GM21529 (cell line): ENCODE results near the gene AMN1.
"Not testable (repeated sequence)": the region's sequence is repeated elsewhere in the genome, so short reads cannot be mapped to it uniquely, and the experiment has no call there.

Experiments
- ATAC-seq: cut with Tn5 transposase; IDR thresholded peaks from one replicate; pipeline ENCODE4 v1.9.1; 2021; ENCODE audit not compliant: unreplicated experiment

The AMN1 gene

GRCh38 chr12:31728917-31729640 is at the start of gene AMN1:
Gene AMN1, minus strand, starts transcription at chr12:31729021. Its CDS starts 13 bp downstream, at chr12:31729008.
- peak; percentile 92 for ATAC-seq

GRCh38 chr12:31773867-31774266 is 45.0 kb upstream of the AMN1 start:
- ATAC-seq = peak; percentile 82

DNA sequence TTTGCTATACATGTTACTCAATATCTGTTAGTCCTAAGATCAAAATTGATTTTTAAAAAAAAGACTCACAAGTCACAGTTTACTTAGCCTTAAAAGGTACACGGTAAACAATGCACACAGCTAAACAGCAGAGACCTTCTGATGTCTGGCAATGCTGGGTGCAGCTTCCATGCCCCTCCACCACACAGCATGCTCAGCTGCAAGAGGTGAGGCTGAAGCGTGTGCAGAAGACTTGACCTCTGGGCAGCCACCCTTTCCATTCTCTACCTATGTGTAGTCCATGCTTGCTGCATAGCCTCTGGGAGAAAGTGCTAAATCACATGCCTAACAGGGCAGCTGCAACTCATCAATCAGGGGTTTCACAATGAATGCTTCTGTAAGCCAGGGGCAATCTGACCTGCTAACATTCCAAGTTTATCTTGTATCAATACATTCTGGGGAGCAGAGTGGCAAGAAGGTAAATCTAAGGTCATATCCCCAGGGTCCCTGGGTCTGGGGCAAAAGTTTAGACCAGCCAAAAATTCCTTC is 44.5 kb upstream of the AMN1 start:
- peak; percentile 60 for ATAC-seq

DNA sequence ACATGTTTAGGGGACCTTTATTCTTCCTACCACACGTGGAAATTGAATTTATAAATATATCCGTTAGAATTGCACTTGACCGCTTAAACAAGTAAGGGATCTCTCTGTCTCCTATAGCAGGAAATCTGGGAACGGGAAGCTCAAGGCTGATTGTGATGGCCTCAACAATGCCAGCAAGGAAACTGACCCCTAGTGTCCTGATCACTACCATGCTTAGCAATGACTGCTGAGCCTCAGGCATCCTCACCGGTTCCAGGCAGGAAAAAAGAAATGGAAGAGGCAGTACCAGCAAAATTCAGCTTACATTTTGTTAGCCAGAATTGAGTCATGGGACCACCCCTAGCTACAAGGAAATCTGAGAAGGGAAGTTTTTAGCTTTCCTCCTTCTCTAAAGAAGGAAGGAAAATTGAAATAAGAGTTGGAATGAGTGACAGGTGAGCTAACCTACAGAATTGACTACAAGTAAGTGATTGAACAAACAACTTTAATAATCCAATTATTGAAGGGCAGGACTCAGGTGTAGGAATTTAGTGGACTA is 43.9 kb upstream of the AMN1 start:
- ATAC-seq = no peak

DNA sequence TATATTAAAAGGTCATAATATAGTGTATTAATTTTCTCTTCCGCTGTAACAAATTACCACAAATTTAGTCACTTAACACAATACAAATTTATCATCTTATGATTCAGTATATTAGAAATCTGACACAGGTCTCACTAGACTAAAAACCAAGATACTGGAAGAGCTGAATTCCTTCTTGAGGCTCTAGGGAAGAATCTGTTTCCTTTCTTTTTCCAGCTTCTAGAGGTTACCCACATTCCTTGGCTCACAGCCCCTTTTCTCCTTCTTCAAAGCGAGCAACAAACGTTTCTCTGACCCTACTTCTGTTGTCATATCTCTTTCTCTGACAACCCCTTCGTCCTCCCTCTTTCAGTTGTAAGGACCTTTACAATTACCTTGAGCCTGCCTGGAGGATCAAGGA is 43.4 kb upstream of the AMN1 start:
- no peak for ATAC-seq

DNA sequence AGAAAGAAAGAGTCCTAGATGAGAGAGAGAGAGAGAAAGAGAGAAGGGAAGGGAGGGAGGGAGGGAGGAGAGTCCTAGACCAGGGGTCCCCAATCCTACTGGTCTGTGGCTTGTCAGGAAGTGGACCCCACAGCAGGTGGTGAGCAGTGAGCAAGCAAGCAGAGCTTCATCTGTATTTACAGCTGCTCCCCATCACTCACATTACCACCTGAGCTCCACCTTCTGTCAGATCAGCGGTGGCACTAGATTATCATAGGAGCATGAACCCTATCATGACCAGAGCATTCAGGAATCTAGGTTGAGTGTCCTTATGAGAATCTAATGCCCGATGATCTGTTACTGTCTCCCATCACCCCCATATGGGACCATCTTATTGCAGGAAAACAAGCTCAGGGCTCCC is 39.2 kb upstream of the AMN1 start:
- no peak for ATAC-seq

DNA sequence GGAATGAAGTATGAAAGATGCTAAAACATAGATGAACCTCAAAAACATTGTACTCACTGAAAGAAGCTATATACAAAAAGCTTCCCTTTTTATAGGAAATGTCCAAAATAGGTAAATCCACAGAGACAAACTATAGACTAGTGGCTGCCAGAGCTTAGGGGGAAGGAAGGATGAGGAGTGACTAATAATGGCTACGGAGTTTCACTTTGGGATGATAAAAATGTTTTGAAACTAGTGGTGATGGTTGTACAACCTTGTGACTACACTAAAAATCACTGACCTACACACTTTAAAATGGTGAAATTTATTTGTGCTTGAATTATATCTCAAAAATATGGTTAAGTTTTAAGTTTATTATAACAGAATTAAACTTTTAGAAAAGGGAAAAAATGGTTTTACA is 37.1 kb upstream of the AMN1 start:
- ATAC-seq = no peak

- peak; percentile 67 for ATAC-seq
These were observed 31.0 kb upstream of the AMN1 start for GRCh38 chr12:31759632-31760459.

DNA sequence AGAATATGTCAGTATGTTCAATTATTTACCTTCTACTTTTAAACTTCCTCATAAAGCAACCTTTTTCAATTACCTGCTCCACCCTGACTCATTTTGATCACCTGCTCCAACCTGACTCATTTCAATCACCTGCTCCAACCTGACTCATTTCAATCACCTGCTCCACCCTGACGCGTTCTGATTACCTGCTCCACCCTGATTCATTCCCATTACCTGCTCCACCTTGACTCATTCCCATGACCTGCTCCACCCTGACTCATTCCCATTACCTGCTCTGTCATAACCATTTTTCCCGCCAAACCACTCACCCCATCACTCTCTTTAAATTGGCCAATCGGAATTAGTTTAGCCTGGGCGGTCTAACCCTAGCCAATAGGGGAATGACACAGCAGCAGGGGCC is 29.5 kb upstream of the AMN1 start:
- ATAC-seq = not testable (repeated sequence)

DNA sequence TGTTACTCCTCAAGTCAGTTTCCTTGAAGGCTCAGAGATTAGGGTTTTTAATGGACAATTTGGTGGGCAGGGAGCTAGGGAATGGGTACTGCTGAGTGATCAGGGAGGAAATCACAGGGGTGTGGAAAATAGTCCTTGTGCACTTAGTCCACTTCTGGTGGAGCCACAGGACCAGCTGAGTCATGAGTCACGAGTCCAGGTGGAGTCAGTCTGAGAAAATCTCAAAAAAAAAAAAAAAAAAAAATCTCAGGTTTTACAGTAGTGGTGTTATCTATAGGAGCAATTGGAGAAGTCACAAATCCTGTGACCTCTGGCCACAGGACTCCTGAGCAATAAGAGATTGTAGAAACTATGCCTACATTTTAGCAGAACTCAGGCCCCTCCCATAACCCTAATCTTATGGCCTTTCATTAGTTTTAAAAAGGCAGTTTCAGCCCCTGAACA is 28.2 kb upstream of the AMN1 start:
- ATAC-seq = no peak

DNA sequence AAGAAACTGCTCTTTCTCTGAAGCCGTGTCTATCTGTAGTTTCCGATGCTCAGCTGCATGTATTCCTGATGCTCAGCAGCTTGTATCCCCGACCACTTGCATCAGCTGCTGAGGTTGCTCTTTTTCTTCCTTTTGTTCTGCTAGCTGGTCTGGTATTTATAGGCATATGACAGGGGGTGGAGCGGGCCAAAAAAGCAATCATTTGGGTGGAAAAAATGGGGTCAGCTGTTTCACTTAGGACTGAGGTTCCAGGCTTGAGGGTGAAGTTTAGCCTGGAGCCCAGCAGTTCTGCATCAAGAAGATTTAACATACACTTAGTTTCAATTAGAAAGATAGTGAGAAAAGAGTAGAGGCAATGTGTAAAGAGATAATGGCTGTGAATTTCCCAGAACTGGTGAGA is 23.6 kb upstream of the AMN1 start:
- ATAC-seq = no peak

GRCh38 chr12:31751085-31751484 is 22.3 kb upstream of the AMN1 start:
- ATAC-seq = no peak

GRCh38 chr12:31750747-31751039 is 21.9 kb upstream of the AMN1 start:
- ATAC-seq = no peak

DNA sequence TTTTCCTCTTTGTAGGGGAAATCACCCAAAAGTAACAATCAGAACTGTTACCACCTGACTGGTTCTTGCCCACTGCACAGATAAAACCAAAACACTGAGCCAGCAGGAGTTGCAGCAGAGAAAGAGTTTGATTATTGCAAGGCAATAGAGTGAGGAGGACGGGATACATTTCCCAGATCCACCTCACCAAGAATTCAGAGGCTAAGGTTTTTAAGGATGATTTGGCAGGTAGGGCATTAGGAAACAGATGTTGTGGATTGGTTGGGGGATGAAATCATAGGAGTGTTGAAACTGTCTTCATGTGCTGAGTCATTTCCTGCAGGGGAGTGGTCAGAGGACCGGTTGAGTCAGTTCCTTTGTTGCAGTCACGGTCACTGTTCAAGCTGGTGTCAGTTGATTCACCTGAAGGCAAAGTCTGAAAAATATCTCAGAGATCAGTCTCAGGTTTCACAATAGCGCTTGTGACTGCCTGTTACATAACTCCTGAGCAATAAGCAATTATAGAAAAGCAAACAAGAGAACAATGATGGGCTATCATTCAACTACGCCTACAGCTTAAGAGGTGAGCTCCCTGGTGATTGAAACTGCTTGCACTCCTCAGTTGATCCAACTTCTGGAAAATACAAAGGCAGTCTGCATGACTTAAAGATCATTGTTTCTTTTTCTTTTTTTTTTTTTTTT is 20.3 kb upstream of the AMN1 start:
- ATAC-seq = peak; percentile 81

GRCh38 chr12:31745242-31745641 is 16.4 kb upstream of the AMN1 start:
- ATAC-seq = no peak

DNA sequence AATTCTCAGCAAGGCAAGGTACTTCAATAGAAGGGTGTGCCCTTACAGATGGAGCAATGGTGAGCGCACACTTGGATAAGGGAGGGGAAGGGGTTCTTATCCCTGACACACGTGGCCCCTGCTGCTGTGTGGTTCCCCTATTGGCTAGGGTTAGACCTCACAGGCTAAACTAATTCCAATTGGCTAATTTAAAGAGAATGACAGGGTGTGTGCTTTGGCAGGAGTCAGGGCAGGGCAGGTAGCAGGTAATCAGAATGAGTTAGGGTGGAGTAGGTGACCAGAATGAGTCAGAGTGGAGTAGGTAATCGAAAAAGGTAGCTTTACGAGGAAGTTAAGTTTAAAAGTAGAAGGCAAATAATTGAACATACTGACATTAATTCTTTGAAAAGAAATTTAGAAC is 15.5 kb upstream of the AMN1 start:
- ATAC-seq = not testable (repeated sequence)

DNA sequence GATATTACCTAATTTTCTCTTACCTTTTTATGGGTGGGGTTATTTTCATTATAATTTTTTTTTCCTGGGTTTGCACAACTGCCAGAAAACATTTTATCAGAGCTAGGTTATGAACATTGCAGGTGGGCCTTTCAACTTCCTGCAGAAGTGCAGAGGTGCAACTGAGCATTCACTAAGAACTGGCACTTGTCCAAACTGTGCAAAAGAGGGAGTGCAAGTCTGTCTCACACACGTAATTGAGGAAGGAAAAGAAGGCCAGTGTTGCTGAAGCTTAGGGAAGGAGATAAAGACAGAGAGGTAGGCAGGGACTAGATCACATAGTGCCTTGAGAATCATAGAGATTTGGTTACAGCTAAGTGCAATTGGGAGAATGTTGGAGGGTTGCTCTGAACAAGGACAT is 14.1 kb upstream of the AMN1 start:
- ATAC-seq = no peak

DNA sequence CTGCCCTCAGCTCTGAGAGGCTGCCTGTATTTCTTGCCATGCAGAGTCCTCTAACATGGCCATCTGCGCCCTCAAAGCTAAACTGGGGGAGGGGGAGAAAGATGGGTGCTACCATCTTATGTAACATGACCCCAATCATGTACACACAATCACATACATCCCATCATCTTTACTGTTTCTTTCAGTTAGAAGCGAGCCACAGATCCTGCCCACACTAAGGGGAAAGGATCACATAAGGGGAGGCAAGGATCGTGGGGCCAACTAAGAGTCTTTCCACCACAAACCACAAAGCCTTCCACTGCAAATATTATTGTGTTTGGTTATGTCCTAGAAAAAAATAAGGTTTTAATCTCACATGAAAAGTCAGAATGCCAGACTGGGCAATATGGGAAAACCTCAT is 11.8 kb upstream of the AMN1 start:
- ATAC-seq = no peak

- no peak for ATAC-seq
These were observed 8.9 kb upstream of the AMN1 start for GRCh38 chr12:31737763-31738162.

DNA sequence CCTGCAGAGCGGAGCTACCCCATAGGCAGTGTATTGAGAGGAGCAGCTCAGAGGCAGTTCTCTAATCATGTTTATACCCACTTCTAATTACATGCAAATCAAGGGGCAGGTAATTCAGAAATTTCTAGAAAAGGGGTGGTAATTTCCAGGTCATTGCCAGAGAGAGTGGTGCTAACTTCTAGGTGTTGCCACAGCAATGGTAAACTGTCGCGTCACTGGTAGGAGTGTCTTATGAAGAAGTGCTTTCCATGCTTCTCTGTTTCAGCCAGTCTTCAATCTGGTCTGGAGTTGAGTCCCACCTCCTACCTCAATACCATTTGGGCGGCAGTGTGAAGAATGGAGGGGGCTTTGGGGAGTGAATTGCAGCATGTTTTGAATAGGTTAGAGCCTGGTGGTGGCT is 8.5 kb upstream of the AMN1 start:
- ATAC-seq = no peak

- no peak for ATAC-seq
These were observed 7.7 kb upstream of the AMN1 start for GRCh38 chr12:31736472-31736871.
